HepG2 (cell line): ENCODE results near the gene FRMD3. TPM values are rescaled to one million over a fixed set of nuclear protein-coding genes. Genes with fewer than 3 reads are reported as not detected.

Experiments
- ATAC-seq: fragments of 200-7000 bp; cut with Tn5 transposase; 3 replicates; pipeline ENCODE4 v1.9.1; 2020; ENCODE audit warnings: mild to moderate bottlenecking, moderate library complexity
- BruUV-seq: library from RNA; stranded (reverse); fragments of 400-500 nt; replicated peaks from 2 replicates; lab custom pipeline; 2021; lab: Mats Ljungman, UMichigan
- CTCF ChIA-PET: fragments of 300-600 bp; formaldehyde crosslinking; extraction: SDS; loops from one replicate; lab custom pipeline; 2021; ENCODE audit warnings: low total read pairs, inconsistent platforms, low intra/inter-chr PET ratio; lab: Yijun Ruan, JAX
- POLR2A ChIA-PET: fragments of 350-600 bp; sonication (Branson Sonifier 250); formaldehyde crosslinking; loops from one replicate; lab custom pipeline; 2020; ENCODE audit warnings: antibody characterized with exemption, inconsistent platforms; lab: Yijun Ruan, JAX
- DNase-seq: peaks from one replicate; pipeline ENCODE4 v3.0.0-alpha.2; 2015; ENCODE audit warnings: low spot score
- FAIRE-seq: peaks from 3 replicates; lab custom pipeline; 2011; peaks lifted over from hg19 to GRCh38; lab: Jason Lieb, UNC
- H2AFZ ChIP-seq: one replicate; pipeline ENCODE4 v1.6.1; 2011; ENCODE audit warnings: low read length, inconsistent platforms
- H3K27ac ChIP-seq: fragments of 300-600 bp; 3 replicates; pipeline ENCODE4 v1.8.0; 2011; ENCODE audit warnings: mixed run types, mild to moderate bottlenecking, mixed read lengths, low read length, inconsistent platforms; ENCODE audit not compliant: insufficient read depth; ENCODE audit errors: extremely low read length
- H3K27me3 ChIP-seq, 2 experiments: fragments of 200-600 bp in 1 of 2; 2 replicates in 1 of 2; 3 replicates in 1 of 2; pipeline versions ENCODE4 v1.6.0 to v1.8.0; 2011; ENCODE audit warnings: low read length in 2 of 2, mild to moderate bottlenecking in 2 of 2, moderate library complexity in 2 of 2, inconsistent platforms in 1 of 2; ENCODE audit not compliant: insufficient read depth in 2 of 2, control insufficient read depth in 1 of 2
- H3K36me3 ChIP-seq, 2 experiments: fragments of 200-600 bp in 1 of 2; replicated peaks in 1 of 2; 2 replicates in 1 of 2; 3 replicates in 1 of 2; pipeline versions ENCODE4 v1.5.1 to v1.8.0; 2011; ENCODE audit warnings: low read length in 2 of 2, inconsistent platforms in 1 of 2; ENCODE audit not compliant: insufficient read depth in 2 of 2, control insufficient read depth in 1 of 2
- H3K4me1 ChIP-seq: 2 replicates; pipeline ENCODE4 v1.5.1; 2012; ENCODE audit warnings: low read length, inconsistent platforms; ENCODE audit not compliant: insufficient read depth
- H3K4me2 ChIP-seq: 2 replicates; pipeline ENCODE4 v1.6.0; 2011; ENCODE audit warnings: low read depth, low read length, inconsistent platforms
- H3K4me3 ChIP-seq, 3 experiments: fragments of 200-600 bp in 1 of 3; sonication (generic), shearing (Covaris generic) in 1 of 3; replicated peaks in 1 of 3; 2 replicates each; pipeline ENCODE4 v1.5.1; 2011 to 2016; ENCODE audit warnings: low read length in 3 of 3, inconsistent platforms in 2 of 3, low read depth in 2 of 3, mild to moderate bottlenecking in 2 of 3, control low read depth in 1 of 3, mixed read lengths in 1 of 3; ENCODE audit not compliant: insufficient read depth in 1 of 3
- H3K79me2 ChIP-seq: one replicate; pipeline ENCODE4 v1.6.1; 2011; ENCODE audit warnings: low read length, inconsistent platforms; ENCODE audit not compliant: insufficient read depth
- H3K9ac ChIP-seq: 2 replicates; pipeline ENCODE4 v1.6.0; 2011; ENCODE audit warnings: mild to moderate bottlenecking, low read depth, low read length, inconsistent platforms; ENCODE audit not compliant: insufficient read depth
- H3K9me3 ChIP-seq: 2 replicates; pipeline ENCODE4 v1.5.1; 2012; ENCODE audit warnings: mild to moderate bottlenecking, low read length
- H4K20me1 ChIP-seq: 2 replicates; pipeline ENCODE4 v1.6.0; 2011; ENCODE audit warnings: inconsistent platforms, mild to moderate bottlenecking, low read length, moderate library complexity; ENCODE audit not compliant: insufficient read depth
- ATF7-NPFF ChIP-seq: sonication (generic); formaldehyde crosslinking; IDR thresholded peaks from 2 replicates; pipeline ENCODE4 v1.8.1; 2023; ENCODE audit warnings: mild to moderate bottlenecking, low read depth, missing genetic modification reagents, moderate library complexity
- CHCHD3 ChIP-seq: sonication (generic); formaldehyde crosslinking; IDR thresholded peaks from 2 replicates; pipeline ENCODE4 v1.8.0; 2022; ENCODE audit warnings: mild to moderate bottlenecking, missing genetic modification reagents, moderate library complexity
- MAFF ChIP-seq: IDR thresholded peaks from 2 replicates; pipeline ENCODE4 v1.6.1; 2011; ENCODE audit warnings: low read depth, low read length, improper control_type of control experiment
- SALL1 ChIP-seq: sonication (generic); formaldehyde crosslinking; IDR thresholded peaks from 2 replicates; pipeline ENCODE4 v1.8.0; 2022; ENCODE audit warnings: mild to moderate bottlenecking, missing genetic modification reagents
- SNAPC2 ChIP-seq: sonication (generic); formaldehyde crosslinking; IDR thresholded peaks from 2 replicates; pipeline ENCODE4 v1.8.1; 2022; ENCODE audit warnings: mild to moderate bottlenecking, missing genetic modification reagents
- WGBS: methylation state at CpG from one replicate; pipeline ENCODE4 v1.1.6; 2017; ENCODE audit warnings: low lambda C conversion rate; 5-methylcytosine and 5-hydroxymethylcytosine counted together
- in situ Hi-C: cut with HindIII; loops from 2 replicates; pipeline ENCODE4 v1.10.0; 2017; ENCODE audit warnings: low pct_unique_long_range_greater_than_20kb; ENCODE audit not compliant: extremely low pct_ligation_motif_present
- intact Hi-C: fragments of 100-400 bp; cut with micrococcal nuclease; formaldehyde crosslinking; loops from one replicate; pipeline ENCODE4 v1.10.0; 2022; ENCODE audit not compliant: unreplicated experiment
- polyA plus RNA-seq, 8 experiments: library from polyadenylated mRNA; depleted of rRNA in 3 of 8; stranded (reverse) in 7 of 8; unstranded in 1 of 8; fragments of >200 nt; fragmentation: Illumina TruSeq in 4 of 8; extraction: Trizol in 4 of 8; gene quantifications; 2 replicates each; pipeline versions ENCODE4 v1.2.1 to v1.2.3, GENCODE V29; 2011 to 2016; ENCODE audit warnings: low read depth in 4 of 8, missing spikeins in 1 of 8, mixed read lengths in 1 of 8; ENCODE audit not compliant: insufficient read depth in 1 of 8
- total RNA-seq, 5 experiments: library from RNA; depleted of rRNA; stranded (reverse); fragments of >200 nt; fragmentation: Illumina TruSeq; extraction: Trizol; gene quantifications; 2 replicates each; pipeline ENCODE4 v1.2.3, GENCODE V29; 2016; ENCODE audit warnings: low read depth in 1 of 5
- TF ChIP-seq, protein P1 (sequence below), 2 experiments: sonication (generic) in 1 of 2; formaldehyde crosslinking in 1 of 2; IDR thresholded peaks; 2 replicates each; pipeline versions ENCODE4 v1.5.1 to v1.6.1; 2011 to 2020; ENCODE audit warnings: borderline replicate concordance in 1 of 2, low read depth in 1 of 2, low read length in 1 of 2, mild to moderate bottlenecking in 1 of 2, missing genetic modification reagents in 1 of 2, moderate library complexity in 1 of 2
- TF ChIP-seq, protein P2 (sequence below): sonication (generic); formaldehyde crosslinking; IDR thresholded peaks from 2 replicates; pipeline ENCODE4 v1.4.0; 2020; ENCODE audit warnings: missing genetic modification reagents

FRMD3 gene
- total and polyA plus RNA-seq, 2 of the 13 experiments (the other 11 are each of a cell fraction or from before 2014, with no cell fraction given), result 3.2 to 7.7 TPM

DNA sequence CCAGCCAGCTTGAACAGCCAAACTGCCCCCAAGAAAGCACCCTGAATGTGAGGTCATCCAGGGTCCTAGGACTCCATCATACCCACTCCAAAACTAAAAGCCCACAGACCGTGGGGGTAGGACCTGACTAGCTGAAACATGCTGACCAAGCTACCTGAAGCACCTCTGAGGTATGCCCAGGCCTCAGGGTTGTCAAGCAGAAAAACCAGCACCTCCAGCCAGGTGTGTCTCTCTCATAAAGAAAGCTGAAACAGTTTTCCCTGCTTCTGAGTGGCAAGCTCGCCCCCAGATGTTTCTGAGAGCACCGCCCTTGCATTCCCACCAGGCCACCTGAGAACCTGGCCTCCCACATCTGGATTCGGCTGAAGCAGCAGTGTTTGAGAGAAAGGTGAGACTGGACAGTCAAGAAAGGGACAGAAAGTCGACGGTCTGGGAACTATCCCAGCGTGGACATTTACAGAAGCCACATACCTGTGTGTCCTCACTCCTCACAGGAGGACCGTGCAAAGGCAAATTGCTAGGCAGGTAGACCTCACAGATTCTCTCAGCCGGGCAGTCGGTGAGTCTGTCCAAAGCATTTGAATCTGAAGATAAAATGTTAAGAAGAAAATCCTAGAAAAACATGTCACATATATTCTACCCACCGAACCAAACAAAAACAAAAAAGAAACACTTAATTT lies 319.6 kb downstream of the FRMD3 start:
- TF ChIP-seq MAFF (no peak), ATF7-NPFF (CRISPR knock-in tag) (no peak), SALL1 (CRISPR knock-in tag) (no peak), CHCHD3 (CRISPR knock-in tag) (no peak), SNAPC2 (CRISPR knock-in tag) (no peak)
- TF ChIP-seq, protein P1, sequence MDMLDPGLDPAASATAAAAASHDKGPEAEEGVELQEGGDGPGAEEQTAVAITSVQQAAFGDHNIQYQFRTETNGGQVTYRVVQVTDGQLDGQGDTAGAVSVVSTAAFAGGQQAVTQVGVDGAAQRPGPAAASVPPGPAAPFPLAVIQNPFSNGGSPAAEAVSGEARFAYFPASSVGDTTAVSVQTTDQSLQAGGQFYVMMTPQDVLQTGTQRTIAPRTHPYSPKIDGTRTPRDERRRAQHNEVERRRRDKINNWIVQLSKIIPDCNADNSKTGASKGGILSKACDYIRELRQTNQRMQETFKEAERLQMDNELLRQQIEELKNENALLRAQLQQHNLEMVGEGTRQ (IDR thresholded peaks at IDR 0.05; ENCODE audit: low read depth, low read length), result no peak
- TF ChIP-seq, protein P1 (CRISPR knock-in tag; IDR thresholded peaks at IDR 0.05; ENCODE audit: borderline replicate concordance), result no peak
- TF ChIP-seq, protein P2, sequence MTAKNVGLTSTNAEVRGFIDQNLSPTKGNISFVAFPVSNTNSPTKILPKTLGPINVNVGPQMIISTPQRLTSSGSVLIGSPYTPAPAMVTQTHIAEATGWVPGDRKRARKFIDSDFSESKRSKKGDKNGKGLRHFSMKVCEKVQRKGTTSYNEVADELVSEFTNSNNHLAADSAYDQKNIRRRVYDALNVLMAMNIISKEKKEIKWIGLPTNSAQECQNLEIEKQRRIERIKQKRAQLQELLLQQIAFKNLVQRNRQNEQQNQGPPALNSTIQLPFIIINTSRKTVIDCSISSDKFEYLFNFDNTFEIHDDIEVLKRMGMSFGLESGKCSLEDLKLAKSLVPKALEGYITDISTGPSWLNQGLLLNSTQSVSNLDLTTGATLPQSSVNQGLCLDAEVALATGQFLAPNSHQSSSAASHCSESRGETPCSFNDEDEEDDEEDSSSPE (CRISPR knock-in tag), result no peak
- TF ChIP-seq, all 625 proteins: peak for 0
- H4K20me1 ChIP-seq, result no peaks in the 10 kb centered on the region
- H3K27ac ChIP-seq, result no peak overlapping the region
- peaks cover 25% of the 10 kb centered on the region for H3K4me1 ChIP-seq
- intact Hi-C loops, result loop anchor here (1.0 to 2.0 kb wide), 3 partner anchors 36 to 326 kb away; no protein-coding TSS in a partner anchor
- POLR2A ChIA-PET, result no interaction called here
- H3K4me2 ChIP-seq, result peak overlapping the region; percentile 93
- H3K4me3 ChIP-seq, result peak overlapping the region in 2 of 3 experiments; percentile 73 to 88; a peak in 3 of 6 replicates
- H3K27me3 ChIP-seq, result no peaks in the 10 kb centered on the region
- H3K79me2 ChIP-seq, result no peaks in the 10 kb centered on the region
- H3K36me3 ChIP-seq, result no peaks in the 10 kb centered on the region
- FAIRE-seq (no peak), ATAC-seq (no peak), DNase-seq (no peak)
- no peak overlapping the region for H3K9ac ChIP-seq
- CTCF ChIA-PET, result interaction anchor here (2.1 to 2.2 kb wide), 2 partner anchors 13 to 326 kb away, joined by 12 to 13 read pairs; no protein-coding TSS in a partner anchor
- H2AFZ ChIP-seq, result peak overlapping the region; percentile 21
- no peaks in the 10 kb centered on the region for H3K9me3 ChIP-seq
- WGBS, result 24% methylated on average over 11 of the region's 11 CpGs
- in situ Hi-C loops, result loop anchor here (5.0 kb wide), 1 partner anchor 319 kb away; the partner anchor contains the start of gene FRMD3
- no TSS peak for BruUV-seq
